ENCODE data around the gene TBC1D3B.
"Not testable (repeated sequence)": the region's sequence is repeated elsewhere in the genome, so short reads cannot be mapped to it uniquely, and the experiment has no call there.

GRCh38 chr17:36207383-36207782 lies 30.9 kb upstream of the TBC1D3B start:
- not testable (repeated sequence) for TF ChIP-seq POLR2A, POLR2AphosphoS5 (IDR thresholded peaks at IDR 0.05; ENCODE audit: low read depth, low read length)

All from GM12891 (cell line).